HG03571 (cell line): ENCODE measurements around the gene GTSE1.
"Not testable (repeated sequence)": the region's sequence is repeated elsewhere in the genome, so short reads cannot be mapped to it uniquely, and the experiment has no call there.

Experiments used
- ATAC-seq: cut with Tn5 transposase; IDR thresholded peaks from one replicate; pipeline ENCODE4 v1.9.1; 2021; ENCODE audit not compliant: unreplicated experiment

GTSE1 gene

GRCh38 chr22:46296257-46297150 lies at the start of gene GTSE1:
TSS of gene GTSE1 (plus strand) at chr22:46296870. CDS start at chr22:46297401, 531 bp downstream.
- ATAC-seq, result peak; percentile 87

- no peak for ATAC-seq
Measured at GRCh38 chr22:46247443-46247975, 49.2 kb upstream of the GTSE1 start.

GRCh38 chr22:46250035-46250782 lies 46.5 kb upstream of the GTSE1 start, which contains the start of gene CDPF1:
TSS of gene CDPF1 (minus strand) at chr22:46250293. CDS start at chr22:46248284, 2,009 bp downstream.
- peak; percentile 74 for ATAC-seq

- peak; percentile 21 for ATAC-seq
Measured at GRCh38 chr22:46250783-46251125, 45.9 kb upstream of the GTSE1 start.

GRCh38 chr22:46251266-46251665 lies 45.4 kb upstream of the GTSE1 start:
- no peak for ATAC-seq

GRCh38 chr22:46251816-46252380 lies 44.8 kb upstream of the GTSE1 start:
- no peak for ATAC-seq

- no peak for ATAC-seq
Measured at GRCh38 chr22:46256358-46256958, 40.2 kb upstream of the GTSE1 start.

GRCh38 chr22:46259374-46259773 lies 37.3 kb upstream of the GTSE1 start:
- ATAC-seq, result no peak

GRCh38 chr22:46260038-46260437 lies 36.6 kb upstream of the GTSE1 start:
- ATAC-seq, result no peak

- ATAC-seq, result no peak
Measured at GRCh38 chr22:46262449-46263215, 34.0 kb upstream of the GTSE1 start.

GRCh38 chr22:46263216-46263590 lies 33.5 kb upstream of the GTSE1 start, which contains the start of gene PKDREJ:
TSS of gene PKDREJ (minus strand) at chr22:46263343. CDS start at chr22:46263322, 21 bp downstream.
- ATAC-seq, result no peak

- ATAC-seq, result not testable (repeated sequence)
Measured at GRCh38 chr22:46264520-46264919, 32.1 kb upstream of the GTSE1 start.

GRCh38 chr22:46265627-46266026 lies 31.0 kb upstream of the GTSE1 start:
- ATAC-seq, result not testable (repeated sequence)

GRCh38 chr22:46267431-46268279 lies 29.0 kb upstream of the GTSE1 start, which contains the start of gene TTC38:
TSS of gene TTC38 (plus strand) at chr22:46268008. CDS start at chr22:46268040, 32 bp downstream.
- peak; percentile 74 for ATAC-seq

- ATAC-seq, result no peak
Measured at GRCh38 chr22:46269564-46269963, 27.1 kb upstream of the GTSE1 start.

- ATAC-seq, result no peak
Measured at GRCh38 chr22:46272196-46272595, 24.5 kb upstream of the GTSE1 start.

- no peak for ATAC-seq
Measured at GRCh38 chr22:46272762-46273431, 23.8 kb upstream of the GTSE1 start.

GRCh38 chr22:46273432-46274148 lies 23.1 kb upstream of the GTSE1 start:
- no peak for ATAC-seq
